Right renal pelvis (tissue), 4 donors: ENCODE measurements around the gene SULT2B1. TPM values are rescaled to one million over a fixed set of nuclear protein-coding genes. Genes with fewer than 3 reads are reported as not detected.
"Not testable (repeated sequence)": the region's sequence is repeated elsewhere in the genome, so short reads cannot be mapped to it uniquely, and the experiment has no call there.

ENCODE experiments used
- DNase-seq, 4 donors: peaks; one replicate each; pipeline ENCODE4 v3.0.0-alpha.2; 2013; ENCODE audit warnings: low read depth in 4 of 4, low spot score in 3 of 4, missing footprints in 1 of 4
- polyA plus RNA-seq, 4 donors: library from polyadenylated mRNA; unstranded; fragments of 120-200 nt; gene quantifications; one replicate each; pipeline ENCODE4 v1.2.1, GENCODE V29; 2013; ENCODE audit not compliant: insufficient read length in 4 of 4

Gene SULT2B1
- polyA plus RNA-seq, 4 donors, result 0.19 to 0.61 (median 0.38) TPM

- DNase-seq, result no peak
Measured at GRCh38 chr19:48617146-48617937, 65.4 kb downstream of the SULT2B1 start.

- DNase-seq, result no peak
Measured at GRCh38 chr19:48618278-48618915, 66.4 kb downstream of the SULT2B1 start.

- peak; percentile 96 to 98 (median 98) for DNase-seq
Measured at GRCh38 chr19:48618916-48619691, 67.1 kb downstream of the SULT2B1 start, which contains the start of the genes RPL18 and SPHK2. Gene RPL18 (minus strand): TSS chr19:48619178. CDS start chr19:48619143, 35 bp downstream. Gene SPHK2 (plus strand): TSS chr19:48619506. CDS start chr19:48620515, 1,009 bp downstream.

GRCh38 chr19:48619692-48620585 is 68.0 kb downstream of the SULT2B1 start:
- DNase-seq, result no peak

- no peak for DNase-seq
Measured at GRCh38 chr19:48623556-48624066, 71.6 kb downstream of the SULT2B1 start.

- peak; percentile 90 to 95 (median 94) for DNase-seq
Measured at GRCh38 chr19:48624067-48624594, 72.2 kb downstream of the SULT2B1 start.

- no peak for DNase-seq
Measured at GRCh38 chr19:48624791-48625723, 73.1 kb downstream of the SULT2B1 start.

- no peak for DNase-seq
Measured at GRCh38 chr19:48625891-48626327, 73.9 kb downstream of the SULT2B1 start.

GRCh38 chr19:48627201-48627864 is 75.4 kb downstream of the SULT2B1 start:
- no peak for DNase-seq

- no peak for DNase-seq
Measured at GRCh38 chr19:48627865-48628314, 75.9 kb downstream of the SULT2B1 start.

GRCh38 chr19:48628486-48629296 is 76.7 kb downstream of the SULT2B1 start:
- DNase-seq, result no peak

- no peak for DNase-seq
Measured at GRCh38 chr19:48629297-48629598, 77.3 kb downstream of the SULT2B1 start.

GRCh38 chr19:48629599-48630295 is 77.8 kb downstream of the SULT2B1 start:
- DNase-seq, result no peak

- DNase-seq, result no peak
Measured at GRCh38 chr19:48630296-48631063, 78.5 kb downstream of the SULT2B1 start.

GRCh38 chr19:48631225-48631624 is 79.3 kb downstream of the SULT2B1 start:
- DNase-seq, result no peak

- not testable (repeated sequence) for DNase-seq
Measured at GRCh38 chr19:48632286-48632685, 80.3 kb downstream of the SULT2B1 start.
